ENCODE data around the gene SSBP3. TPM values are rescaled to one million over a fixed set of nuclear protein-coding genes. Genes with fewer than 3 reads are reported as not detected.

The SSBP3 gene
- total and polyA plus RNA-seq, 2 of the 13 experiments (the other 11 are each of a cell fraction or from before 2014, with no cell fraction given), result 8.5 to 17.6 TPM

DNA sequence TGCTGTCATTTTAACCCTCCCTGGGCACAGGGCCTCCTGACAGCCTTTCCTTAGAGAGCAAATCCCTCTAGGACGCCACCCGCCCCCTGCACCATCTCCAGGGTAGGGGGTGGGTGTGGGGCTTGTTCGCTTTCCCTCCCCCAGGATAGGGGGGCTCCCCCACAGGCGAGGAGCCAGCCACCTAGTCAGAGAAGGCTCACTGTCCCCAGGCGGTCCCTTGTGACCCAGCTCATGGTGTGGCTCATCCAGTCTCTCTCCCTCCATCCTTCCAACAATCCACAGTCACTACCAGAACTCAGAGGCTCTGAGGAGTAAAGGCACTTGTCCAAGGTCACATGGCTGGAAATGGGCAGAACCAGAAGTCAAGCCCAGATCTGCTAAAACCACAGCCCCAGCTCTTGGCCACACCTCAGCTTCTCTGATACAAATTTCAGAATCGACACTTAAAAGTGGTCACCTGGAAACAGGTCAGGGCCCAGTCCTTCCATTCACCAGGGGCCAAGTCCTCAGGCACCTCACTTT lies 116.4 kb downstream of the SSBP3 start (continued):
- TF ChIP-seq ZNF510 (CRISPR knock-in tag; IDR thresholded peaks at IDR 0.05; ENCODE audit: low read depth) (no peak), ZNF12 (CRISPR knock-in tag; IDR thresholded peaks at IDR 0.05) (no peak)
- TF ChIP-seq, protein P1, sequence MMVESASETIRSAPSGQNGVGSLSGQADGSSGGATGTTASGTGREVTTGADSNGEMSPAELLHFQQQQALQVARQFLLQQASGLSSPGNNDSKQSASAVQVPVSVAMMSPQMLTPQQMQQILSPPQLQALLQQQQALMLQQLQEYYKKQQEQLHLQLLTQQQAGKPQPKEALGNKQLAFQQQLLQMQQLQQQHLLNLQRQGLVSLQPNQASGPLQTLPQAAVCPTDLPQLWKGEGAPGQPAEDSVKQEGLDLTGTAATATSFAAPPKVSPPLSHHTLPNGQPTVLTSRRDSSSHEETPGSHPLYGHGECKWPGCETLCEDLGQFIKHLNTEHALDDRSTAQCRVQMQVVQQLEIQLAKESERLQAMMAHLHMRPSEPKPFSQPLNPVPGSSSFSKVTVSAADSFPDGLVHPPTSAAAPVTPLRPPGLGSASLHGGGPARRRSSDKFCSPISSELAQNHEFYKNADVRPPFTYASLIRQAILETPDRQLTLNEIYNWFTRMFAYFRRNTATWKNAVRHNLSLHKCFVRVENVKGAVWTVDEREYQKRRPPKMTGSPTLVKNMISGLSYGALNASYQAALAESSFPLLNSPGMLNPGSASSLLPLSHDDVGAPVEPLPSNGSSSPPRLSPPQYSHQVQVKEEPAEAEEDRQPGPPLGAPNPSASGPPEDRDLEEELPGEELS (CRISPR knock-in tag; IDR thresholded peaks at IDR 0.05), result no peak
- TF ChIP-seq, protein P2, sequence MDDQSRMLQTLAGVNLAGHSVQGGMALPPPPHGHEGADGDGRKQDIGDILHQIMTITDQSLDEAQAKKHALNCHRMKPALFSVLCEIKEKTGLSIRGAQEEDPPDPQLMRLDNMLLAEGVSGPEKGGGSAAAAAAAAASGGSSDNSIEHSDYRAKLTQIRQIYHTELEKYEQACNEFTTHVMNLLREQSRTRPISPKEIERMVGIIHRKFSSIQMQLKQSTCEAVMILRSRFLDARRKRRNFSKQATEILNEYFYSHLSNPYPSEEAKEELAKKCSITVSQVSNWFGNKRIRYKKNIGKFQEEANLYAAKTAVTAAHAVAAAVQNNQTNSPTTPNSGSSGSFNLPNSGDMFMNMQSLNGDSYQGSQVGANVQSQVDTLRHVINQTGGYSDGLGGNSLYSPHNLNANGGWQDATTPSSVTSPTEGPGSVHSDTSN (CRISPR knock-in tag; IDR thresholded peaks at IDR 0.05; ENCODE audit: borderline replicate concordance), result no peak

- in situ Hi-C loops (cut with HindIII; ENCODE audit: extremely low pct_ligation_motif_present, low pct_unique_long_range_greater_than_20kb) (no loop called here), intact Hi-C loops (cut with micrococcal nuclease; ENCODE audit: unreplicated experiment) (no loop called here)
- no peak overlapping the region for H3K4me2 ChIP-seq (ENCODE audit: low read depth, low read length)
- H4K20me1 ChIP-seq (ENCODE audit: insufficient read depth, low read length), result 0 out of 2 replicates have a peak, but pooled peaks cover 4% of the 10 kb centered on the region
- no peak for FAIRE-seq
- POLR2A ChIA-PET, result no interaction called here
- no peak overlapping the region for H3K27ac ChIP-seq (ENCODE audit: extremely low read length, insufficient read depth, low read length)
- H3K79me2 ChIP-seq (ENCODE audit: insufficient read depth, low read length), result peaks cover 2% of the 10 kb centered on the region
- H3K9me3 ChIP-seq (ENCODE audit: low read length), result no peaks in the 10 kb centered on the region
- no peak overlapping the region for H3K4me3 ChIP-seq (replicated peaks in 1 of 3; ENCODE audit: insufficient read depth in 1 of 3, low read depth in 2 of 3, low read length in 3 of 3)
- H3K4me1 ChIP-seq (ENCODE audit: insufficient read depth, low read length), result peaks cover 40% of the 10 kb centered on the region
- H2AFZ ChIP-seq (ENCODE audit: low read length), result no peak overlapping the region
- no peak for DNase-seq (ENCODE audit: low spot score)
- no peak for ATAC-seq
- WGBS (ENCODE audit: low lambda C conversion rate), result 91% methylated on average over 8 of the region's 9 CpGs
- H3K36me3 ChIP-seq (replicated peaks in 1 of 2; ENCODE audit: control insufficient read depth in 1 of 2, insufficient read depth in 2 of 2, low read length in 2 of 2), result no peaks in the 10 kb centered on the region
- no TSS peak for BruUV-seq (replicated peaks)
- TF ChIP-seq ZNF883 (CRISPR knock-in tag; IDR thresholded peaks at IDR 0.05; ENCODE audit: not compliant biosample characterization), result no peak
- TF ChIP-seq, protein P3, sequence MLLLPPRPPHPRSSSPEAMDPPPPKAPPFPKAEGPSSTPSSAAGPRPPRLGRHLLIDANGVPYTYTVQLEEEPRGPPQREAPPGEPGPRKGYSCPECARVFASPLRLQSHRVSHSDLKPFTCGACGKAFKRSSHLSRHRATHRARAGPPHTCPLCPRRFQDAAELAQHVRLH (CRISPR knock-in tag; IDR thresholded peaks at IDR 0.05; ENCODE audit: borderline replicate concordance, low read depth), result no peak
- TF ChIP-seq, protein P4, sequence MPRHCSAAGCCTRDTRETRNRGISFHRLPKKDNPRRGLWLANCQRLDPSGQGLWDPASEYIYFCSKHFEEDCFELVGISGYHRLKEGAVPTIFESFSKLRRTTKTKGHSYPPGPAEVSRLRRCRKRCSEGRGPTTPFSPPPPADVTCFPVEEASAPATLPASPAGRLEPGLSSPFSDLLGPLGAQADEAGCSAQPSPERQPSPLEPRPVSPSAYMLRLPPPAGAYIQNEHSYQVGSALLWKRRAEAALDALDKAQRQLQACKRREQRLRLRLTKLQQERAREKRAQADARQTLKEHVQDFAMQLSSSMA (CRISPR knock-in tag; IDR thresholded peaks at IDR 0.05), result no peak
- no peak for TF ChIP-seq ZC3H13 (CRISPR knock-in tag; IDR thresholded peaks at IDR 0.05)
- no peak for TF ChIP-seq SRSF9 (IDR thresholded peaks at IDR 0.05; ENCODE audit: borderline replicate concordance, insufficient read depth, low read depth, low read length, poor library complexity, severe bottlenecking)
- TF ChIP-seq, protein P5, sequence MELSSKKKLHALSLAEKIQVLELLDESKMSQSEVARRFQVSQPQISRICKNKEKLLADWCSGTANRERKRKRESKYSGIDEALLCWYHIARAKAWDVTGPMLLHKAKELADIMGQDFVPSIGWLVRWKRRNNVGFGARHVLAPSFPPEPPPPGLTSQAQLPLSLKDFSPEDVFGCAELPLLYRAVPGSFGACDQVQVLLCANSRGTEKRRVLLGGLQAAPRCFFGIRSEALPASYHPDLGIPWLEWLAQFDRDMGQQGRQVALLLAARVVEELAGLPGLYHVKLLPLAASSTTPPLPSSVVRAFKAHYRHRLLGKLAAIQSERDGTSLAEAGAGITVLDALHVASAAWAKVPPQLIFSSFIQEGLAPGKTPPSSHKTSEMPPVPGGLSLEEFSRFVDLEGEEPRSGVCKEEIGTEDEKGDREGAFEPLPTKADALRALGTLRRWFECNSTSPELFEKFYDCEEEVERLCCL (CRISPR knock-in tag; IDR thresholded peaks at IDR 0.05; ENCODE audit: borderline replicate concordance), result no peak
- TF ChIP-seq SOX5 (CRISPR knock-in tag; IDR thresholded peaks at IDR 0.05; ENCODE audit: borderline replicate concordance), result no peak
- TF ChIP-seq ZNF207 (IDR thresholded peaks at IDR 0.05; ENCODE audit: borderline replicate concordance), result no peak
- CTCF ChIA-PET (ENCODE audit: low intra/inter-chr PET ratio, low total read pairs), result no interaction called here
- no peak overlapping the region for H3K9ac ChIP-seq (ENCODE audit: insufficient read depth, low read depth, low read length)
- no peaks in the 10 kb centered on the region for H3K27me3 ChIP-seq (ENCODE audit: control insufficient read depth in 1 of 2, insufficient read depth in 2 of 2, low read length in 2 of 2)
Measured at GRCh38 chr1:54287801-54288211, 118.4 kb downstream of the SSBP3 start.
